GM18507 (cell line): ENCODE measurements around the gene METTL24.

Experiments used
- DNase-seq: peaks from one replicate; pipeline ENCODE4 v3.0.0; 2011; ENCODE audit warnings: low read depth; ENCODE audit not compliant: insufficient read length; ENCODE audit errors: extremely low spot score
- FAIRE-seq: peaks from 2 replicates; lab custom pipeline; 2011; peaks lifted over from hg19 to GRCh38; lab: Jason Lieb, UNC

METTL24 gene

GRCh38 chr6:110357664-110358552 is at the start of gene METTL24:
Gene METTL24 (minus strand): TSS chr6:110358349. CDS start chr6:110358272, 77 bp downstream.
- DNase-seq: no peak
- no peak for FAIRE-seq

- DNase-seq: no peak
- no peak for FAIRE-seq
Observed at GRCh38 chr6:110404607-110405006, 46.5 kb upstream of the METTL24 start.

GRCh38 chr6:110401585-110402176 is 43.5 kb upstream of the METTL24 start:
- DNase-seq: no peak

GRCh38 chr6:110400208-110400607 is 42.1 kb upstream of the METTL24 start:
- DNase-seq: no peak
- no peak for FAIRE-seq

More at GRCh38 chr6:110401585-110402176, 43.5 kb upstream of the METTL24 start:
- no peak for FAIRE-seq

- DNase-seq: no peak
- no peak for FAIRE-seq
Observed at GRCh38 chr6:110399219-110400071, 41.3 kb upstream of the METTL24 start.

- DNase-seq (no peak), FAIRE-seq (no peak)
Observed at GRCh38 chr6:110398778-110399177, 40.6 kb upstream of the METTL24 start.

- DNase-seq: no peak
- FAIRE-seq: no peak
Observed at GRCh38 chr6:110395221-110395620, 37.1 kb upstream of the METTL24 start.

GRCh38 chr6:110394409-110394808 is 36.3 kb upstream of the METTL24 start:
- DNase-seq (no peak), FAIRE-seq (no peak)

- no peak for DNase-seq
- no peak for FAIRE-seq
Observed at GRCh38 chr6:110392727-110393126, 34.6 kb upstream of the METTL24 start.

GRCh38 chr6:110390404-110390803 is 32.3 kb upstream of the METTL24 start:
- FAIRE-seq (no peak), DNase-seq (no peak)

GRCh38 chr6:110389689-110390382 is 31.7 kb upstream of the METTL24 start:
- FAIRE-seq: no peak
- DNase-seq: no peak

GRCh38 chr6:110387986-110388385 is 29.8 kb upstream of the METTL24 start:
- no peak for FAIRE-seq
- no peak for DNase-seq

- DNase-seq (no peak), FAIRE-seq (no peak)
Observed at GRCh38 chr6:110385458-110385863, 27.3 kb upstream of the METTL24 start.

- FAIRE-seq (no peak), DNase-seq (no peak)
Observed at GRCh38 chr6:110378552-110378951, 20.4 kb upstream of the METTL24 start.

- no peak for FAIRE-seq
Observed at GRCh38 chr6:110369066-110369465, 10.9 kb upstream of the METTL24 start.

GRCh38 chr6:110368284-110368683 is 10.1 kb upstream of the METTL24 start:
- no peak for FAIRE-seq

More at GRCh38 chr6:110369066-110369465, 10.9 kb upstream of the METTL24 start:
- no peak for DNase-seq

GRCh38 chr6:110367825-110368224 is 9.7 kb upstream of the METTL24 start:
- DNase-seq: no peak
- no peak for FAIRE-seq

More at GRCh38 chr6:110368284-110368683, 10.1 kb upstream of the METTL24 start:
- no peak for DNase-seq

- DNase-seq (no peak), FAIRE-seq (no peak)
Observed at GRCh38 chr6:110366975-110367374, 8.8 kb upstream of the METTL24 start.

GRCh38 chr6:110366256-110366655 is 8.1 kb upstream of the METTL24 start:
- FAIRE-seq (no peak), DNase-seq (no peak)
